AG08395 (cell line): ENCODE results near the gene TMEM204.
"Not testable (repeated sequence)": the region's sequence is repeated elsewhere in the genome, so short reads cannot be mapped to it uniquely, and the experiment has no call there.

Source experiments
- DNase-seq: peaks from one replicate; pipeline ENCODE4 v3.0.0; 2012; ENCODE audit warnings: mixed read lengths, low spot score

TMEM204 gene

DNA sequence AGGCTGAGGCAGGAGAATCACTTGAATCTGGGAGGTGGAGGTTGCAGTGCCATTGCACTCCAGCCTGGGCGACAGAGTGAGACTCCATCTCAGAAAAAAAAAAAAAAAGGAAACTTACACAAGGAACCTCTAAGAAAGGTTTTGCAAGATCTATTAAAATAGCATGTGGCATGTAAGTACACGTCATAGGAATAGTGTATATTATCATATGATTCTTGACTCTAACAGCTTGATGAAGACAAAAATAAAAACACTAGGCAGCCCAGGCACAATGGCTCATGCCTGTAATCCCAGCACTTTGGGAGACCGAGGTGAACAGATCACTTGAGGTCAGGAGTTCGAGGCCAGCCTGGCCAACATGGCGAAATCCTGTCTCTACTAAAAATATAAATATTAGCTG lies 62.0 kb downstream of the TMEM204 start:
- DNase-seq: not testable (repeated sequence)

DNA sequence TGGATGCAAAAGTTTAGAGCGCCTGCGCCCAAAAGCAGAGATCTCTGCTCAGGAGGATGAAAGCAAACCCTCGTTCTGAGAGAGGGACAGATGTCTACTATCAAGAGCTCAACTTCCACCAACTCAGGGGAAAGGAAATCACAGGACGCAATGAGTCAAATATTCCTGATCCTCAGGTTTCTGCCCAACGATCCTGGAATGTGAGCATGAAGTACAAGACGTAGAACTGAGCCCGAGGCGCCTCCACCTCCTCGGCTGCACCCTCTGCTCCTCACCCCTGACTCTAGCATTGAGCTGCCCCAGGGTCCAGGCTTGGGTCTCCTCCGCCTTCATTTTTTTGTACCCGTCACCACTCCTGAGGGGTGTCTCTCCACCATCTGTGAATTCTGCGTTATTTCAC lies 63.0 kb downstream of the TMEM204 start:
- DNase-seq: no peak

DNA sequence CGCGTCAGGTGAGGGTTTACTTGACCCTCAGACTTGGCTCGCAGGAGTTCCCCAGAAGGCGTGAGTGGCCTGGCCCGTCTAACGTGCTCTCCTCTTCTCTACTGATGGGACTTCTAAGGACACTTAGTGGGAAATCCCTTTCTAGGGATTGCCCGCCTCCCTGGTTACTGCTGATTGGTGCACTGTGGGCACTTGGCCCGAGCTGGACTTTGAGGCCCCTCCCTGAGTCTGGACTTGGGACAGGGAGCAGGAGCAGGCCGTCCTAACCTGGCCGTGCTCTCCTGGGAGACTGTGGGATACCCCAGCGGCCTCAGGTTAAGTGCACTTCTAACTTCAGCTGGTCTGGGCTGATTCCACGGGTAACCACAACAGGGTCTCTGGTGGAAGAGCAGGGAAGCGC lies 63.7 kb downstream of the TMEM204 start:
- DNase-seq: no peak

DNA sequence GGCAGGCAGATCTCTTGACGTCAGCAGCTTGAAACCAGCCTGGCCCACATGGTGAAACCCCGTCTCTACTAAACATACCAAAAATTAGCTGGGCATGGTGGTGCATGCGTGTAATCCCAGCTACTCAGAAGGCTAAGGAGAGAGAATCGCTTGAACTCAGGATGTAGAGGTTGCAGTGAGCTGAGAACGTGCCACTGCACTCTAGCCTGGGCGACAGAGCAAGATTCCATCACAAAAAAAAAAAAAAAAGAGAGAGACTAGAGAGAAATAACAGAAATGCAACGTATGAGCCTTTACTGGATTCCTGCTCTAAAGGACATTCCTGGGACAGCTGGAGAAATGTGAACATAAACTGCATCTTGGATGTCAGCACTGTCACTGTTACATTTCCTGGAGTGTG lies 67.6 kb downstream of the TMEM204 start:
- no peak for DNase-seq

DNA sequence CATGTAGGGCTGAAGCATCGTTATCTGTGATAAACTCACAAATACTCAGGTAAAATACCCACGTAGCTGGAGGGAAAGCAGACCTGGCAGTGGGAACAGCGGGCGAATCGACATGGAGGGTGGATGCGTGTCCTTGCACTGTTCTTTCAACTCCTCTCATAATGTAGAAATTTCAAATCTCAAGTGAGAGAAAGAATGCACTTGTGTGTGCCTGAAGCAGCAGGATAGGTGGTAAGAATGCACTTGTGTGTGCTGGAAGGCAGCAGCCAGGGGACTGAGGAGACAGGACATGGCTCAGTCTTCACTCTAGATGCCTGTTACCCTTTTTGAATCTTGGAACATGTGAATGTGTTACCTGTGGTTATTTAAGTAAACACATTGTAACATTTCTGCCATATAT lies 68.0 kb downstream of the TMEM204 start:
- DNase-seq: no peak

DNA sequence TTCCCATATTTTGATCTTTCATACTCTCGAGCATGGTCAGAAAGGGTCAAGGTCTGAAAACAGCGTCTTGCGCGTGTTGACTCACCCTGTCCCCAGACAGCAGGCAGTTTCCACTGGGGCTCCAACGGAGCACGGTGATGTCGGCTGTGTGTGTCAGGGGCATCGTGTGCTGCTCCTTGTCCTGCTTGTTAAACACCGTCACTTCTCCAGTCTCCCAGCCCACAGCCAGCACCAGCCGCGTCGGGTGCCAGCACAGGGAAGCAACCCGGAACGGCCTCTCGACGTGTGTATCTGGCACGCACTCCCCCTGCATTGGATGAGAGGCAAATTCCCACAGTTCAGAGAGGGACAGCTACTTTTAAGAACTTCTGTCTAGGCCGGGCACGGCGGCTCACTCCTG lies 68.8 kb downstream of the TMEM204 start:
- no peak for DNase-seq
